Right lobe of liver (tissue), 4 donors: Measurements from ENCODE around the gene CARHSP1.

Source experiments
- CTCF ChIP-seq, 4 donors: fragments of 200-600 bp in 3 of 4; fragments of 450-650 bp in 1 of 4; IDR thresholded peaks; one replicate each; pipeline versions ENCODE4 v1.5.1 to v1.8.0; 2016 to 2022; ENCODE audit warnings: antibody characterized with exemption in 4 of 4, mild to moderate bottlenecking in 2 of 4
- POLR2A ChIP-seq: fragments of 450-650 bp; IDR thresholded peaks from one replicate; pipeline ENCODE4 v1.6.1; 2017; ENCODE audit warnings: antibody characterized with exemption, mild to moderate bottlenecking
- donor health status: DM: no; HTN: no; CAD: no.
- donor health status: DM: no; HTN: no; CAD: no.
- donor health status: DM: no; HTN: yes; CAD: no.

- TF ChIP-seq CTCF (IDR thresholded peaks at IDR 0.05) (no peak), POLR2A (no peak)
Observed at GRCh38 chr16:8819411-8820034, 49.3 kb downstream of the CARHSP1 start.
